AG04449 (cell line): ENCODE results near the gene ZCCHC4.
"Not testable (repeated sequence)": the region's sequence is repeated elsewhere in the genome, so short reads cannot be mapped to it uniquely, and the experiment has no call there.

Experiments
- CTCF ChIA-PET: fragments of 350-600 bp; formaldehyde crosslinking; extraction: SDS; loops from one replicate; lab custom pipeline; 2021; ENCODE audit warnings: antibody characterized with exemption; lab: Yijun Ruan, JAX
- POLR2A ChIA-PET: fragments of 400-600, 350-600 bp; formaldehyde crosslinking; extraction: SDS; loops from one replicate; lab custom pipeline; 2020; ENCODE audit warnings: antibody characterized with exemption, inconsistent platforms; lab: Yijun Ruan, JAX
- DNase-seq: peaks from one replicate; pipeline ENCODE4 v3.0.0-alpha.2; 2010; ENCODE audit warnings: low read depth, low spot score
- H3K4me3 ChIP-seq: 2 replicates; pipeline ENCODE4 v1.5.1; 2011; ENCODE audit warnings: low read depth, mild to moderate bottlenecking, control low read depth, low read length
- TF ChIP-seq, protein P1 (sequence below): IDR thresholded peaks from one replicate; pipeline ENCODE4 v1.5.1; 2011; ENCODE audit warnings: mild to moderate bottlenecking, moderate library complexity, low read length, control low read depth, inconsistent platforms; ENCODE audit not compliant: insufficient read depth; ENCODE audit errors: missing control alignments

Gene ZCCHC4

DNA sequence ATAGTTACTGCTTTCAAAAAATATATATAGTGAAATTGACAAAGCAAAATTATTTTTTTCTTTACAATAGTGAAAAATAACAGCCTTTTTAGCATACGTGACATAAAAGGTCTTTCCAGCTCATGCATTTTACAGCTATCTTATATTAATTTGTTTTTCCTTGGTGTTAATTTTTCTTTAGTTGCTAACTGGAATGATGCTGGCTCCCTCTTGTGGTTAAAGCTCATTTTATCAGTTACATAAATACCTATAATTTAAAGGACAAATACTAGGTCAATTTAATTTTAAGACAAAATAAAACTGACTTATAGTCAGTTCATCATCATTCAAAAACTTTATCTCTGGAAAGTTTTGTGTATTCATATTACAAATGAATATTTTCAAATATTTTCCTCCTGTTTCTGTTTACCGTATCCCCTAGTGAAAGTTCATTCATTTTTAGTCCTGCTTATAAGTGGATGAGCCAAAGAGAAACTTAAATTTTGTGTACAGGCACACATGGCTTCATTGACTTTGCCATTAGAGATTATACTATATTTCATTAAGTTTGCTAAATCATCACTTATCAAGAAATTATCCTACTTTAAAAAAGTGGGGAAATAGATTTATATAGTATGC is 54.5 kb downstream of the ZCCHC4 start:
- no peak for DNase-seq
- ChIA-PET CTCF (interaction anchor here (0.9 to 6.0 kb wide), 26 partner anchors 10 to 400 kb away, joined by 3 to 81 read pairs (median 6); partner anchors contain the start of genes ANAPC4, SEPSECS and ZCCHC4), POLR2A (interaction anchor here (1.1 kb wide), 1 partner anchor 10 kb away, joined by 3 read pairs; no protein-coding TSS in a partner anchor)

DNA sequence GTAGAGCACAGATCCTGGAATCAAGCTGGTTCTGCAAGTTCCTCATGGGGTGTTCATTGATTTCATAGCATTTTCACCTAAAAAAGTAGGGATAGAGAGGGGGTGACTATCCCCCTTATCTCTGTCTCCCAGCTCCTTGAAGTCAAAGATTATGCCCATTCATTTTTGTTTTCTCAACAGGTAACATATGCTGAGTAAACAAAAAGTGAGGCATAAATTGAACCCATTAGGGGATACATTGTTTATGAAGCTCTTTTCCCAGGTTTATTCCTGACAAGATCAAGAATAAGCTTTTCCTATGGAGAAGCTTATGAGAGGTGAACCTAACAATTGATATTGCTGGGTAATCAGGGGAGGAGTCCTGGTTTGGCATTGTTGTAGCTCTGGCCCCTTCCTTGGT is 55.3 kb downstream of the ZCCHC4 start:
- POLR2A ChIA-PET, result interaction anchor here (1.1 kb wide), 1 partner anchor 11 kb away, joined by 3 read pairs; no protein-coding TSS in a partner anchor
- TF ChIP-seq, protein P1, sequence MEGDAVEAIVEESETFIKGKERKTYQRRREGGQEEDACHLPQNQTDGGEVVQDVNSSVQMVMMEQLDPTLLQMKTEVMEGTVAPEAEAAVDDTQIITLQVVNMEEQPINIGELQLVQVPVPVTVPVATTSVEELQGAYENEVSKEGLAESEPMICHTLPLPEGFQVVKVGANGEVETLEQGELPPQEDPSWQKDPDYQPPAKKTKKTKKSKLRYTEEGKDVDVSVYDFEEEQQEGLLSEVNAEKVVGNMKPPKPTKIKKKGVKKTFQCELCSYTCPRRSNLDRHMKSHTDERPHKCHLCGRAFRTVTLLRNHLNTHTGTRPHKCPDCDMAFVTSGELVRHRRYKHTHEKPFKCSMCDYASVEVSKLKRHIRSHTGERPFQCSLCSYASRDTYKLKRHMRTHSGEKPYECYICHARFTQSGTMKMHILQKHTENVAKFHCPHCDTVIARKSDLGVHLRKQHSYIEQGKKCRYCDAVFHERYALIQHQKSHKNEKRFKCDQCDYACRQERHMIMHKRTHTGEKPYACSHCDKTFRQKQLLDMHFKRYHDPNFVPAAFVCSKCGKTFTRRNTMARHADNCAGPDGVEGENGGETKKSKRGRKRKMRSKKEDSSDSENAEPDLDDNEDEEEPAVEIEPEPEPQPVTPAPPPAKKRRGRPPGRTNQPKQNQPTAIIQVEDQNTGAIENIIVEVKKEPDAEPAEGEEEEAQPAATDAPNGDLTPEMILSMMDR, result no peak
- CTCF ChIA-PET, result interaction anchor here (0.7 to 6.0 kb wide), 18 partner anchors 10 to 479 kb away, joined by 3 to 81 read pairs (median 14); partner anchors contain the start of genes ANAPC4 and ZCCHC4
- DNase-seq, result no peak
- H3K4me3 ChIP-seq, result no peak overlapping the region

More for the DNA sequence above, 54.5 kb downstream of the ZCCHC4 start:
- H3K4me3 ChIP-seq, result no peak overlapping the region
- TF ChIP-seq, protein P1, result no peak

DNA sequence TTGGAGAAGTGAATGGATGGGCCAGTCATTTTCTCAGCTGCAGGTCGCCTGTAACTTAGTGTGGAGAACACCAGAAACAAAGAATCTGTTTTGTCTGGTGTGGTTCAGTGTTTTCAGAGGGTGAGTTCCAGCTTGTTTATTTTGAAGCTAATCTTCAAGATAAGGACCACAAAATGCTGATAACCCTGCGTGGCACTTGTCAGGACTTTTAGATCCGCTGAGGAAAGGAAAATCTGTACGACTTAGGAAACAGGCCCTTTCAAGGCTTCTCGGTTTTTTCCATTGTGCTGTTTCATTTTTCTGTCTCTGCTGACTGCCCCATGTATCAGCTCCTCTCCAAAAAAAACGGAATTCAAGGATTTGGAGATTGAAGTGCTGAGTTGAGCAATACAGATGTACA is 55.7 kb downstream of the ZCCHC4 start:
- CTCF ChIA-PET, result interaction anchor here (0.7 to 6.0 kb wide), 17 partner anchors 9 to 880 kb away, joined by 3 to 81 read pairs (median 14); partner anchors contain the start of genes ANAPC4 and ZCCHC4
- POLR2A ChIA-PET, result no interaction called here
- no peak for DNase-seq
- H3K4me3 ChIP-seq, result no peak overlapping the region
- TF ChIP-seq, protein P1, result no peak

DNA sequence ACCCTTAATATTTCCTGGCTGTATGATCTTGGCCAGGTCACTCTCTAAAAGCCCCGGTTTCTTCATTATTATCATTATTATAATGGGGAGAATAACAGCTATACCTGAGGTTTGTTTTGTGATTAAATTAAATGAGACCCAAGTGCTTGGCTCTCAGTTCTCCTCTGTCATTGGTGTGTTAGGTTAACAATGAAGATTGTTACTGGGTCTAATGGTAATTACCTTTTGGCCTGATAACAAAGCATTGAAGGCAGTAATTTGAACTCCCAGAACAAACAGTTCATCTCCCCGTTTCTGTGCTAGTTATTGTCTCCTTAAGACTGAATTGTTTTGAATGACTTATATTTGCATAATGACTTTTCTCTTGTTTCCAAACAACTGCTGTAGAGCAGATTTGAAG is 57.7 kb downstream of the ZCCHC4 start:
- POLR2A ChIA-PET, result no interaction called here
- DNase-seq, result no peak
- no peak overlapping the region for H3K4me3 ChIP-seq
- CTCF ChIA-PET, result interaction anchor here (1.4 to 6.0 kb wide), 2 partner anchors 85 to 192 kb away, joined by 3 to 81 read pairs; no protein-coding TSS in a partner anchor
- TF ChIP-seq, protein P1, result no peak

DNA sequence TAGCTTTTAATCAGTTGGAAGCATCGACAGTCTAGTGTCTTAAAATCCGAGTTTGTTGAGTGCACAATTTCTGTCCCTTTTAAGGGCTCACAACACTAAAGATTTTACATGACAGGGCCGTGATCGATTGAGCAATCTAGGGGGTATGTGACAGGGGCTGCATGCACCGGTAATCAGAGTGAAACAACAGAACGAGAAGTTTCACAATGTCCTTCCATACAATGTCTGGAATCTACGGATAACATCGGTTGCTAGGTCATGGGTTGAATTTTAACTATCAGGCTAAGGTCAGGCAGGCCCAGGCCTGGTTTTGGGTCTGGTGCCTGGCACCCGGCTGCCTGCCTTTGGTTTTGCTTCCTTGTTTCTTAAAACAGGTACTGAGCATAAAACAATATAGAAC is 60.0 kb downstream of the ZCCHC4 start:
- POLR2A ChIA-PET, H3K4me3 ChIP-seq, DNase-seq: not testable (repeated sequence)
- CTCF ChIA-PET, result interaction anchor here (1.4 to 3.1 kb wide), 2 partner anchors 19 to 60 kb away, joined by 3 to 12 read pairs; partner anchors contain the start of gene ZCCHC4

DNA sequence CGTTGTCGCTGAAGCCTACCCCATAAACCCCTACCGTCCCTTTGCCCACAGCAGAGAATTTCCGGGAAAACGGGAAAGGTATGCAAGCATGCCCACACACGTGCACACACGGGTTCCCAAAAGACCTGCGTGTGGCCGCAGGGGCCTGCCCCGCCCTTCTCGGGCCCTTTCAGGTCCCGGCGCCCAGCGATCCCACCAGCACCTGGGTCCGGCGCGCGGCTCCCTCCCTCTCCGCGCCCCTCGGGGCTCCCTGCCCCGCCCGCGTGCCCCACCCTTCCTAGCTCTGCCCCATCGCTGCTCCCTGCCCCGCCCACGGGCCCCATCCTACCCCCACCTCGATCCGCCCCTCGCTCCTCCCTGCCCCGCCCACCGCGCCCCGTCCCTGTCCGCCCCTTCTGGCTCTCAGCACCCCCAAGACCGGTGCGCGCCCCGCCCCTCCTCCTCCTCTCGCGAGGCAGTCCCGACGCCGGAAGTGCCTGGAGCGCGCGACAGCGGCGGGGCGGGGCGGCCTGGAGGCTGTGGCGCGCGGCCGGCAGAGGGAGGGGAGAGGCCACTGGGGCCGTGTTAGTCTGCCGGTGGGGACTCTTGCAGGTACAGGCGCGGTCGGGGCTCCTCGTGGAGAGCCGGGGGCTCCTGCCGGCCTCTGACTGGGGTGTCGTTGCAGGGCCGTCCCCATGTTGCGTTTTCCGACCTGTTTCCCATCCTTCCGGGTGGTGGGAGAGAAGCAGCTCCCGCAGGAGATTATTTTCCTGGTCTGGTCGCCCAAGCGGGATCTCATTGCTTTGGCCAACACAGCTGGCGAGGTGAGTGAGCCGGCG is 64.4 kb downstream of the ZCCHC4 start, which contains the start of gene ANAPC4:
Gene ANAPC4, plus strand, starts transcription at position 510 of the 818 bp plus-strand sequence. Its CDS starts 165 bp downstream, at position 675.
- peak within 1 kb of the TSS; percentile 89 for H3K4me3 ChIP-seq
- ChIA-PET CTCF (interaction anchor here (1.1 to 4.6 kb wide), 5 partner anchors 9 to 392 kb away, joined by 3 to 29 read pairs (median 3); partner anchors contain the start of gene ZCCHC4), POLR2A (interaction anchor here (1.1 kb wide), 1 partner anchor 18 kb away, joined by 4 read pairs; no protein-coding TSS in a partner anchor)

More for the DNA sequence above, 64.4 kb downstream of the ZCCHC4 start, which contains the start of gene ANAPC4:
- TF ChIP-seq, protein P1, result peak; percentile 3
- peak; percentile 19 for DNase-seq
